Esophagus squamous epithelium (tissue), 5 donors: Measurements from ENCODE around the gene NPEPPS. TPM values are rescaled to one million over a fixed set of nuclear protein-coding genes. Genes with fewer than 3 reads are reported as not detected.

ENCODE experiments used
- DNase-seq: peaks from one replicate; lab custom pipeline; 2025; lab: John Stamatoyannopoulos, UW
- H3K27ac ChIP-seq, 4 donors: fragments of 200-600 bp; sonication (generic); one replicate each; pipeline ENCODE4 v1.5.1; 2016 to 2019; ENCODE audit warnings: mild to moderate bottlenecking in 1 of 4
- H3K27me3 ChIP-seq, 4 donors: fragments of 200-600 bp; sonication (generic); 1 replicate in 3 of 4; 2 replicates in 1 of 4; pipeline versions ENCODE4 v1.5.1 to v1.6.0; 2017 to 2021; ENCODE audit warnings: antibody characterized with exemption in 1 of 4
- H3K36me3 ChIP-seq, 3 donors: fragments of 200-600 bp; sonication (generic); one replicate each; pipeline ENCODE4 v1.5.1; 2016 to 2019
- H3K4me1 ChIP-seq, 3 donors: fragments of 200-600 bp; sonication (generic); one replicate each; pipeline ENCODE4 v1.5.1; 2017 to 2019
- H3K4me3 ChIP-seq, 4 donors: fragments of 200-600 bp; sonication (generic); 1 replicate in 3 of 4; 2 replicates in 1 of 4; pipeline ENCODE4 v1.5.1; 2016 to 2019; ENCODE audit warnings: mild to moderate bottlenecking in 2 of 4, moderate library complexity in 1 of 4
- H3K9me3 ChIP-seq, 3 donors: fragments of 200-600 bp; sonication (generic); one replicate each; pipeline ENCODE4 v1.5.1; 2016 to 2019
- CTCF ChIP-seq, 6 experiments: fragments of 450-650 bp in 4 of 6; fragments of 200-600 bp in 2 of 6; sonication (generic) in 2 of 6; IDR thresholded peaks; one replicate each; pipeline ENCODE4 v1.5.1; 2016 to 2019; ENCODE audit warnings: antibody characterized with exemption in 6 of 6, mild to moderate bottlenecking in 4 of 6, moderate library complexity in 4 of 6
- POLR2A ChIP-seq, 4 donors: fragments of 450-650 bp; IDR thresholded peaks; one replicate each; pipeline ENCODE4 v1.6.1; 2017; ENCODE audit warnings: antibody characterized with exemption in 4 of 4, mild to moderate bottlenecking in 4 of 4, moderate library complexity in 3 of 4
- whole genome bisulfite sequencing, 2 donors: methylation state at CpG; one replicate each; pipeline ENCODE4 v1.1.5; 2018; 5-methylcytosine and 5-hydroxymethylcytosine counted together
- intact Hi-C: fragments of 100-400 bp; cut with DNase I; formaldehyde crosslinking; loops from one replicate; pipeline ENCODE4 v1.15.0; 2022
- total RNA-seq, 4 donors: library from RNA; depleted of rRNA; stranded (reverse); fragments of >200 nt; gene quantifications; one replicate each; pipeline ENCODE4 v1.1.0, GENCODE V29; 2016
- donor health status: DM: yes; HTN: yes; CAD: no.

The NPEPPS gene
- total RNA-seq, 4 donors from 2014 or later: 91.2 to 216 (median 172) TPM

- no peak for TF ChIP-seq CTCF (IDR thresholded peaks at IDR 0.05)
- no peak for DNase-seq
- H3K36me3 ChIP-seq: peaks cover 30 to 69% (median 62%) of the 10 kb centered on the region in 3 donors
Measured at GRCh38 chr17:47653442-47653841, 122.5 kb downstream of the NPEPPS start.

GRCh38 chr17:47654991-47655390, 124.1 kb downstream of the NPEPPS start:
- no peak overlapping the region for H3K27ac ChIP-seq
- no peaks in the 10 kb centered on the region for H3K9me3 ChIP-seq
- 40 to 49% methylated on average over 4 to 6 of the region's 6 CpGs for WGBS, 2 donors
- TF ChIP-seq POLR2A (IDR thresholded peaks at IDR 0.05) (no peak), CTCF (IDR thresholded peaks at IDR 0.05) (no peak)
- H3K4me1 ChIP-seq: peaks cover 0 to 65% (median 20%) of the 10 kb centered on the region in 3 donors
- DNase-seq: no peak
- H3K4me3 ChIP-seq: no peak overlapping the region
- intact Hi-C loops: no loop called here
- no peaks in the 10 kb centered on the region for H3K27me3 ChIP-seq
- peaks cover 40 to 85% (median 72%) of the 10 kb centered on the region in 3 donors for H3K36me3 ChIP-seq

More at GRCh38 chr17:47653442-47653841, 122.5 kb downstream of the NPEPPS start:
- intact Hi-C loops: no loop called here
- H3K27ac ChIP-seq: no peak overlapping the region
- H3K9me3 ChIP-seq: no peaks in the 10 kb centered on the region
- WGBS, 2 donors: 71 to 81% methylated on average over 2 of the region's 2 CpGs
- peaks cover 6 to 65% (median 22%) of the 10 kb centered on the region in 3 donors for H3K4me1 ChIP-seq
- H3K27me3 ChIP-seq: no peaks in the 10 kb centered on the region
- H3K4me3 ChIP-seq: no peak overlapping the region

GRCh38 chr17:47660064-47660492, 129.2 kb downstream of the NPEPPS start:
- no peak for DNase-seq
- Histone ChIP-seq H3K27me3 (no peaks in the 10 kb centered on the region), H3K27ac (peak overlapping the region in 3 of 4 donors; percentile 15 to 60 (median 30)), H3K9me3 (no peaks in the 10 kb centered on the region), H3K4me1 (peaks cover 0 to 25% (median 4%) of the 10 kb centered on the region in 3 donors), H3K36me3 (peaks cover 43 to 100% (median 68%) of the 10 kb centered on the region in 3 donors), H3K4me3 (peak overlapping the region in 1 of 4 donors; percentile 34)
- intact Hi-C loops: no loop called here
- 41 to 63% methylated on average over 6 of the region's 6 CpGs for WGBS, 2 donors
- TF ChIP-seq POLR2A (IDR thresholded peaks at IDR 0.05): no peak
- TF ChIP-seq CTCF (IDR thresholded peaks at IDR 0.05): peak in 1 of 6 experiments; percentile 7

- 34 to 39% methylated on average over 6 of the region's 6 CpGs for WGBS, 2 donors
- no peak for DNase-seq
- Histone ChIP-seq H3K27me3 (no peaks in the 10 kb centered on the region), H3K4me3 (no peak overlapping the region), H3K4me1 (peaks cover 0 to 11% (median 3%) of the 10 kb centered on the region in 3 donors), H3K9me3 (no peaks in the 10 kb centered on the region), H3K36me3 (peaks cover 19 to 100% (median 50%) of the 10 kb centered on the region in 3 donors), H3K27ac (peak overlapping the region in 1 of 4 donors; percentile 49)
- TF ChIP-seq POLR2A (IDR thresholded peaks at IDR 0.05) (no peak), CTCF (IDR thresholded peaks at IDR 0.05) (peak; percentile 61 to 76 (median 64))
- intact Hi-C loops: no loop called here
Measured at GRCh38 chr17:47663912-47664623, 133.2 kb downstream of the NPEPPS start.

- no peak for DNase-seq
- Histone ChIP-seq H3K36me3 (peaks cover 17 to 100% (median 51%) of the 10 kb centered on the region in 3 donors), H3K4me1 (peaks cover 0 to 6% (median 3%) of the 10 kb centered on the region in 3 donors), H3K27me3 (no peaks in the 10 kb centered on the region), H3K9me3 (no peaks in the 10 kb centered on the region), H3K27ac (peak overlapping the region in 1 of 4 donors; percentile 49), H3K4me3 (no peak overlapping the region)
- intact Hi-C loops: no loop called here
- TF ChIP-seq POLR2A (IDR thresholded peaks at IDR 0.05) (no peak), CTCF (IDR thresholded peaks at IDR 0.05) (no peak)
Measured at GRCh38 chr17:47664624-47664941, 133.7 kb downstream of the NPEPPS start.
